NCI-H526 treated with DMSO at 0.1 percent for 48 hours (cell line): ENCODE measurements around the gene NEO1.

Experiments used
- DNase-seq: peaks from one replicate; lab custom pipeline; 2025; lab: John Stamatoyannopoulos, UW

Gene NEO1

DNA sequence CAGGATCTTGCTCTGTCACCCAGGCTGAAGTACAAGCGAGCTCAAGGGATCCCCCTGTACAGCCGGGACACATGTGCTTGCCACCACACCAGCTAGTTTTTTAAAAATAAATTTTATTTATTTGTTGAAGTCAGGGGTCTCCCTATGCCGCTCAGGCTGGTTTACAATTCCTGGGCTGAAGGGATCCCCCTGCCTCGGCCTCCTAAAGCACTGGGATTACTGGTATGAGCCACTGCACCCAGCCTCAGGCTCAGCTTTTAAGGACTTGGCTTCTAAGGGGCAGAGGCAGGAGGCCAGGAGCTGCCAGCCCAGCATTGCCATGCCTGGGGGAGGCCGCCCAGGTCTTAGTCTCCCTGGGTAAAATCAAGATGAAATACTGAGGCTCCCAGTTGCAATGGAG, 279.2 kb downstream of the NEO1 start:
- DNase-seq, result no peak

DNA sequence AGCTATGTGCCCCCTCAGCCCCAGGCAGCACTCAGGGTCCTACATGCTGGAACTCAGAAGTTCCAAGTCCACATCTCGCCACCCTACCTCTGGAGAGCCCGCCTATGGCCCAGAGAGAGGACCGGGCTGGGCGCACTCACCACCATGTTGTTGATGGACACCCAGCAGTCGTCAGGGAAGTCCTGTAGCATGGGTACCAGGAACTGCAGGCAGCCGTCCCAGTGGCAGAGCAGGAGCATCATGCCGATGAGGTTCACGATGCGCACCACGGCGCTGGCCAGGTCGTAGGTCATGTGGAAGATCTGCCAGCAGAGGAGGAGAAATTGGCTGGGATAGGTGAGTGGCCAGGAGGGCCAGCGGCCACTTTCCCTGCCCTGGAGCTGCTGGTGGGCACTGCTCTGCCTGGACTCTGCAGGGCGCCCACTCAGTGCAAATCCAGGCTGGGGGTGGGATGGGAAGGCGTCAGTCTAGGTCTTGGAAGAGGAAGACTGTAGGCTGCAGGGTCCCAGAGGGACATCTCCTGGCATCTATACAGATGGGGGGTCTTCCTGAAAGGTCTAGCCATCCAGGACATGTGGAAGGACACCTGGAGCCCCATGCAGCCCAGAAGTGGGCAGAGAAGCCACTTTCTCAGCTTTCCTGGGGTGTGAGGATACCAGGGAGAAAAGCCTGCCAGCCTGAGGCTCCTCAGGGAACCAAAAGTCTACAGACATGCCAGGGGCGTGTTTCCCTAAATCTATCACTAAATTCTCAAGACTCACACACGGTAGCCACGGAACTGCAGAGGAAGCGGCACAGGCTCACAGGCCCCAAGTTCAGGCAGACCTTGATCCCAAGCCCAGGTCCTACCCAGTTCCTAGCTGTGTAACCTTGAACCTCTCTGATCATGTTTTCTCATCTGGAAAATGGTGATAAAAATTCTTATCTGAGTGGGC, 280.0 kb downstream of the NEO1 start:
- no peak for DNase-seq

DNA sequence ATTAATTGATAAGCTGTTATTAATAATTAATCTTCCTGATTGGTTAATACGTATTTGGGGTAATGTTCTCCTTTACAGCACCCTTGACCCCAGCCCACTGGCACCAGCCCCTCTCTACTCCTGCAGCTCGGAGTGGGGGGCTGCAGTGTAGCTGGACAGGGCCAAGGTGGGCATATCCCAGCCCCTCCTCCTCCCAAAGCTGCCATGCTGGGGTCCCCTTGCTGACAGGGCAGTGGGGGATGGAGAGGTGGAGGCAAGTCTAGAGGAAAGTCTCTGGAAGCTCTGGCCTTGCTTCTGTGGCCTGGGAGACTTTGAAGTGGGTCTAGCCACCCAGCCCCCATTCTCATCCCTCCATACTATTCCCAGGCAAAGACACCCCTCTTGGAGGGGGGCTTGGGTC, 280.7 kb downstream of the NEO1 start:
- no peak for DNase-seq

DNA sequence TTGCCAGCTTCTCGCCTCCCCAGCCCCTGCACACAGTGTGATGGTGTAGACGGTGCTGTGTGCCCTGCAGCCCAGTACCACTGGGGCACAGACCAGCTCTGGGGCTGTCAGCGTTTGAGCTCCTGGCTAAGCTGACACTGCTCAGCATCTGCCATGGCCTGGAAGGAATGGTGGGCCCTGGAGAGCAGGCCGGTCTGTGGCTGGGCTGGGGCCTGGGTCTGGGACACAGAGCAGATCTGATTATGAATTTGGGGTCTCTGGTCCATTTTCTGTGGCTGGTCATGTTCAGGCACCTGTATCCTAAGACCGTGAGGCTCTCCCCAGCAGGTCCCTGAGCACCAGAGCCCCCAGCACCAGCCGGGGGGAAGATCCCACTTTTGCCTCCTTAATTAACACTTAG, 281.8 kb downstream of the NEO1 start:
- DNase-seq, result no peak

DNA sequence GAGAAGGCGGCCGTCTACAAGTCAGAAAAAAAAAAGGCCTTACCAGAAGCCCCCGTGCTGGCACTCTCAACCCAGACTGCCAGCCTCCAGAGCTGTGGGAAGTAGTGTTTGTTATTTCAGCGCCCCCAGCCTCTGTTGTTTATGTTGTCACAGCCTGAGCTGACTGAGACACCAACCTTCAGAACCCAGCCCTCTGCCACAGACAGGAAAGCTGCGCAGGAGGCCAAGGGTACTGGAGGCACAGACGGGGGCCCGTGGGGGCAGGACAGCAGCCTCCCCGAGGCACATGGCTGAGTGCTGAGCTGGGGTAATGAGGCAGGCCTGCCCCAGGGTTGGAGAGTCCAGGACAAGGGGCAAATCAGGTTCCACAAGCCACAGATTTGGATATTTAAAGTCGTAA, 282.8 kb downstream of the NEO1 start:
- DNase-seq, result no peak

DNA sequence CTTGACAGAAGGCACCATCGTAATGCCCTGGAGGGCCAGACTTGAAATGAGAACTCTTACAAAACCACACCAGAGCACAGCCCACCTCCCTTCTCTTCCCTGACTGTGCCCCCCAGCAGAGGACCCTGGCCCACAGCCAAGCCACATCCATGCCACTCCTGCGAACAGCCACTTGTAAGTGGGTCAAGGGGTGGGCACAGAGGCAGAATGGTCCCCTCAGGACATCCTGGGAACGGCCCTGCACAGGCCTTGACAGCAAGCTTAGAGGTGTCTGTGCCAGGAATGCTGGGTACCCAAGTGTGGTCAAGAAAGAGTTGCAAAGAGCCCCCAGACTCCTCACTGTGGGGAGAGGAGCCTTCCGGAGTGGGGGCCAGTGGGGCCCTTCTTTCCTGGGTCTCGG, 283.2 kb downstream of the NEO1 start:
- no peak for DNase-seq

DNA sequence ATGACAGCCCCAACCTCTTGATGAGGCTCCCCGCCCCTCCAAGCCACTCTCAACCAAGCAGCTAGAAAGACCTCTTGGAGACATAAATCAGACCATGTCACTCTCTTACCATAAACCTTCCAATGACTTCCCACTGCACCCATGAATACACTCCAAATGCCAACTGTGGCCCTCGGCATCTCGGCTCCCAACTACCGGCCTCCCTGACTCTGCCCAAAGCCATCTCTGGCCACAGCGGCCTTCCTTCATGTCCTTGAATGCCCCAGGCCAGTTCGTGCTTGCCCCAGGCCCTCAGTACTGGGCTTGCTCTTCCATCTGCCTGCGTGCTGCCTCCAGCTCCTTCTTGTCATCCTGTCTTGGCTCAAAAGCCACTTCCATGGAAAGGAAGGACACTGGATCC, 284.5 kb downstream of the NEO1 start:
- no peak for DNase-seq

DNA sequence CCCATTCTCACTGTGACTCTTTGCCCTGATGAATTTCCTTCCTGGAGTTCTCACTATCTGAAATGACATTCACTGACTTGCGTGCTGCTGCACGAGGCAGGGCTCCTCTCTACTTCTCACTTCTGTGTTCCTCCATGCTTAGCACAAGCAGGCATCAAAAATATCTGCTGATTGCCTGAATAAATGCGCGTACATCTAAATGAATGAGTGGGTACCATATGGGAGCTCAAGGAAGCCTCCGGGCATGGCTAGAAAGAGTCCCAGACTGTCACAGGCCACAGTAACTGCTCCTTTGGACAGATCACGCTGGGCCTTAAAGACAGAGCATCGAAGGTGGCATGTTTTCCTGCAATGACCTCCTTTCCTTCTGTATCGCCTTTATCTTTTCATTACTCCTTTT, 284.9 kb downstream of the NEO1 start:
- no peak for DNase-seq

DNA sequence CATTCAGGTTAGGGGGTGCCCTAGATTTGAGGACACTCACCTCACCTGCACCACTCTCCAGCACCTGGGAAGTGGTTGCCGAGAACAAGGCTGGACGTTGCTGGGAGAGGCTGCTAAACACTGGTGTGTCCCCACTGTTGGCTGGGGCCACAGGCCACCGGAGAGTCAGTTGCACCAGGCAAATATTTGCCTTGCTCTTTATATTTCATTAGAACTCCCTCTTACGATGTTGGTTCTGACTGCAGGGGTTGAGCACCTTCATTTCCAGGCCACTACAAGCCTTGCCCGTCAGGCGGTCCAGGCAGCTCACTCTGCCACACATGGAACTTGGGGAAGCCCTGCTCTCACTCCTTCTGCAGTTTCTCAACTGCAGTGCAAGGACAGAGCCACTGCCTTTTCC, 285.8 kb downstream of the NEO1 start:
- DNase-seq, result no peak

DNA sequence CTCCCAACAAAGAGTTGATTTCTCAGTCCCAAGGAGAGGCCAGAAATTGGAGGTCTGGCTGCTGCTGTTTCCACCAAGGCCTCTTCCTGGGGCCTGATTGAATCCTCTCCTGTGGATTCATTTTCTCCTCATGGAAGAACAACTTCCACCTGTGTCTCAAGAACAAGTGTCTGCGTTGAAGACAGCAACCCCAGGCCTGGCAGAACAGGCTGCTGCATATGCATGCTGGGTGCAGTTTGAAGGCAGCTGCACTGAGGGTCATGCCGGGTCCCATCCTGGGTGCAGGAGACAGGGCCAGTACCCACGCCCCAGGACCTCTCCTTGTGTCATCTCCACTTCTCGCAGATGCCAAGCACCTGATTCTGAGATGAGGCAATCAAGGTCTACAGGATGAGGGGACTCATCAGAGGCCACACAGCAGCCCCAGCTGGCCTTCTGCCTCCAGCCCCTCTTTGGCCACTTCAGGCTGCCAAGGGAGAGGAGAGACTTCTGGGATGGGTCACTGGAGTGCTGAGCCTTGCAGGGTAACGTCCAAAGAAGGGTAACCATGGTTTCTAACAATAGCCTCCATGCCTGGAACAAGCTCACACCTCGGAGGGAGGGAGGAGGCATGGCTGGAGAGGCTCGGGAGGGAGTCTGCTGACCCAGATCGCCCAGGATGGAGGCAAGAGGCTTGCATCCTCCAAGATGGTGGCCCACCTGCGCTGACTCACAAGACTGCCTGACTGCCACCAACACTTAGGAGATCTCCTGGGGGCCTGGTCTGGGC, 286.5 kb downstream of the NEO1 start:
- DNase-seq, result no peak

DNA sequence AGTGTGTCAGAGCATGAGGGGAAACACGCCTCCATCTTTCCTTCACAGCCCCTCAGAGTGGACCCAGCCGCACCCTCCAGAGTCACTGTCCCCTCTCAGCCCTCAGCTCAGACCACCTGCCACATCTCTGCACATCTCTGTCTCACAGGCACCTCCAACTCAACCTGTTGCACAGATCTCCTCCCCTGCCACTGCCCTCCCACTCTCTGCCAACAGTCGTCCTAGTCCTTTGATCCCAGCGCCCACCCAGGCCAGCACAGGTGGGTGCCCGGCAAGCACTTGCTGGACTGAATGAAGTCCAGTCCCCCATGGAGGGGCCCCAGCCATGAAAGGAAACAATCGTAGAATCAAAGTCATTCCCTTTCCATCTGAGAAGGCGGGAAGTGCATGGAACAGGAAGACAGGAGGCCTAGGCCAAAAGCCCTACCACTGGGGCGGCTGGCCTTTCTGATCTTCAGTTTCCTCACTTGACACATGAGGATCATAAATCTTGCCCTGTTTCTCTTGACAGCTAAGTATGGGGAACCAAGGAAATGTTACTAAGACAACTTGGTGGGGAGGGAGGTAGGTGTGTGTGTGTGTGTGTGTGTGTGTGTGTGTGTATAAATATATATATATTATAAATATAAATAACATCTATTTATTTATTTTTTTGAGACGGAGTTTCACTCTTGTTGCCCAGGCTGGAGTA, 288.4 kb downstream of the NEO1 start:
- DNase-seq, result no peak

DNA sequence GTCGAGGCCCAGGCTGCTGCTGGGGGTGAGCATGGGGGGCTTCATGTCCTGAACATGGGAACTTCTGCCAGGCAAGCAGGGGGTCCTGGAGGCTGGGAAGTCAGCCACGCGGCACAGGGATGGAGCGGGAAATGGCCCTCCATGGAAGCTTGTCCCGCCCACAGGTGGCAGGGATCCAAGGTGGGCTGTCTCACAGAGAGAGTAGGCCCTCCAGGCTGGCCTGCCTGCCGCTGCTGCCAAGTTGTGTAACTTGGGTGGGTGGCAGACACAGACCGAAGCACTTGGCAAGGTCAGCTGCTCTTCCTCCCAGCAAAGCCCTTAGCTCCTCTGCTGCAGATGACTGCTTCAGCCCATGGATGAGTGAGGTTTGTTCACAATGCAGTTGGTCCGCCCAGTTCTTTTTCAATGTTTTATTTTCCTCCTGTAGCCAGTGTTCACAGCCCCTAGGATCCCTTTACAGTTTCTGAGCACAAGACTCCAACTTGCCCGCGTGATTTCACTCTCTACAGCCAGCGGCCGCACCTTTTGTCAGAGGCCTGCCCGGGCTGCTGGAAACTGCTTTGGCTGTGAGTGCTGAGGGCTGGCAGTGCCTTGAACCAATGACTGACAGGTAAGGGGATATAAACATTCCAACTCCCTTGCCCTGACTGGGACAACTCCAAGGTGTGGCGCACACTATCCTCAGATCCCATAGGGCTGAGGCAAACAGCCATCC, 289.8 kb downstream of the NEO1 start:
- no peak for DNase-seq

DNA sequence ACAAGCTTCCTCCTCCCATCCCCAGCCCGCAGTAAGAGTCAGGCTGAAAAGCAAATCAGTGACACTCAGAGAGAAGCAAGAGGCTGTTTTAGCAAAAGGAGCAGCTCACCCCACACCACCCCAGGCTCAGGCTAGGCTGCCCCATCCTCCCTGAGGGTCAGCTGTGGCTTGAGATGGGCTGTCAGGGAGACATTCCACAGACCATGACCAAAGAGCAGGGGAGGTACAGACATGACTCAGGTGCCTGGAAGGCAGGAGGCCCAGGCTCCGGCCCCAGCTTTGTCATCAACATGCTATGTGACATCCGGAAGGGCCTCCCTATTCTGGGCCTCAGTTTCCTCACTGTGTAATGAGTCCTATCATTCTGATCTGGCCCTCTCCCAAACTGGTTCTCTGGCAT, 291.8 kb downstream of the NEO1 start:
- no peak for DNase-seq

DNA sequence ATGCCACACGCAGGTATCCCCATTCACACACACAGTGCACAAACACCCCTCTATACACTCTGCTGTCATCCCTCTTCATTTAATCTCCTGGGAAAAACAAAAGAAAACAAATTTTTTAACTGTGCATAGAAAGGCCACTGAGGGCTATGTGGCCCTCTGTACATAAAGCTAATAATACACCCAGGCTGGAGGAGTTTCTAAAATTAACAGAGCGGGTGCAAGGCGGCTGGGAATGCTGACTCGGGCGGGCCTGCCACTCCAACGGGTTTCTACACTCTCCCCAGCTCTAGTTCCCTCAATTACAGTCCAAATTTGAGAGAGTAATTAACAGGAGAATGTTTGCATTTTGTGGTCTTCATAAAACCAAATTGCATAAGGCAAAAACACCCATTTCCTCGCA, 293.4 kb downstream of the NEO1 start:
- DNase-seq, result no peak

DNA sequence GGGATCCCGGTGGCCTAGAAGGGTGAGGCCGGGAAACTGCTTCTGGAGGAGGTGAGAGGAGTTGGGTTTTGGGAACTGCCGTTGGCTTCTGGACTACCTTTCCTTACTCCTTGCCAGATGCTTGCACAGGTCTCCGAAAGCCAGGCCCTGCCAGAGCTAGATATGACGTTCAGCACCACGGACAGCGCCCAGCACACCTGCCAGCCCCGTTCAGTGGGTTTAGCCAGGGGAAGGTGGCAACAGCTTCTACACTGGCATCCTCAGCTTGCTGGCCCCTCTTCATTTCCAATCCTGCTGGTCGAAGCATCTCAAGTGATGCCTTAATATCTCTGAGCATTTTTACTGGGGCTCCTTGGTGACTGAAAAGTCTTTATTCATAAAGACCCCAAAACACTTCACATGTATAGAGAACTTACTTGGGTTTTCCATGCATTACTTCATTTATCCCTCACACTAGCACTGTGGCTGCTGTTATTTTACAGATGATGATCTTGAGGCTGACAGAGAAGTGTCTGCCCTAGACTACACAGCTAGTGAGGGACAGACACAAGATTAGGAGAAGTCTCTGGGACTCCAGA, 294.6 kb downstream of the NEO1 start:
- DNase-seq, result no peak

DNA sequence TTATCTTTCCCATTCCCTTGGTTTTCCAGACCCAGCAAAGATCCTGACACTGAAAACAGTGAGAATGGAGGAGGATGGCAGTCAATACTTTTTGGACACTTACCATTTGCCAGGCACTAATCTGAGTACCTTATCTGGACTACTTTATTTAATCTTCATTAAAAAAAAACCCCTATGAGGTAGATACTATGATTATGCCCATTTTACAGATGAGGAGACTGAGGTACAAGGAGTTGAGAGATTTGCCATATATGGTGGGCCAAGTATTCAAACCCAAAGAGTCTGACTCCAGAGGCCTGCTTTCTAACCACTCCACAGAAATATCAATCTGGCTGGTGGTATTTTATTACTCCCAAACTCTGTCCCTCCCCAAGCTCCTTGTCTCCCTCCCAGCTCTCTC, 296.9 kb downstream of the NEO1 start:
- no peak for DNase-seq

DNA sequence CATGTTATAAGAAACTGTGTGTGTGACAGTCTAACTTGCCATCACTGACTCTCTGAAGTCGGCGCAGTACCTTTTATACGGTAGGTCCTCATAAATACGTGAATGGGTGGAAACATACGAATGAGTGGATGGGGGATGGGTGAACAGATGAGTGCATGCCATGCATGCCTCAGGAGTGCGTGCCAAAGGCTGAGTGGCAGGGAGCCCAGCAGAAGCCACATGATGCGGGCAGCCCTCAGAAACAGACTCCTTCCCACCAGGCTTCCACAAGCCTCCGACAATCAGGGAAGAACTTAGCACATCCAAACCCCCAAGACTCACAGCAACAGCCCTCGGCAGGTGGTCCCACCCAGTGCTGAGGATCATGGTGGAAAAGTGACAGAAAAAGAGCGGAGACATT, 299.8 kb downstream of the NEO1 start:
- no peak for DNase-seq

DNA sequence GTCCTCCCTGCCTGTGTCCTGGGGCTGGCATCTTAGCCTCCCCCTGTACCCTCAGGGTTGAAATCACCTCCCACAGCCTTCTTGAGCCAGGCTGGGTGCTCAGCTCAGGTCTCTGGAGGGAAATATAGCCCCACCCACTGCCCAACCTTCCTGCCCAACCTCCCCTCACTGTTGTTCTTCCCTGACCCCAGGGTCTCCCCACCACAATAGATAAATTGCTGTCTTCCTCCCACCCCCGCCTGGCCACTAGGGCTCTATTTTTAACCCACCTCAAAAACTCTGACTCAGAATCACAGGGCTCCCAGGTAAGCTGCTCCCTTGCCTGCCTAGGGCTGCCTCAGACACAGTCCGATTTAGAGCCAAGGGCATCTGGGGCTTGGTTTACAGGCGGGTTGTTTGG, 301.5 kb downstream of the NEO1 start:
- DNase-seq, result no peak

DNA sequence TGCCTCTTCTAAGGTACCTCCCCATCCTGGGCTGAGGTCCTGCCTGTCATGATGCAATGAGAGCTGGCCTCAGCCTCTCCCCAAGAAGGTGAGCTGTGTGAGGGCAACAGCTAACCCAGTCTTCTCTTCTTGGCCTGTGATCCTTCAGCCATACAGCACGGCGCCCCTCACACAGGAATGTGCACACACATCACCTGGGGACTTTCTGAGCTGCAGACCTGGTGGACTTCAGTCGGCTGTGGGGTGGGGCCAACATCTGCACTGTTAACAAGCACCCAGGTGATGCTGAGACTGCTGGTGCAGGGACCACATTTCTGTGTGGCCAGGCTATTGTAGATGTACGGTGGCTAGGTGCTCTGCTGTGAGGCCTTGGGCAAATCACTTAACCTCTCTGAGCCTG, 302.0 kb downstream of the NEO1 start:
- DNase-seq, result no peak
